Heart left ventricle (tissue), 16 donors: Measurements from ENCODE around the gene KY. TPM values are rescaled to one million over a fixed set of nuclear protein-coding genes. Genes with fewer than 3 reads are reported as not detected.
"Not testable (repeated sequence)": the region's sequence is repeated elsewhere in the genome, so short reads cannot be mapped to it uniquely, and the experiment has no call there.

Experiments
- ATAC-seq, 4 donors: fragments of 200-7000 bp; cut with Tn5 transposase; one replicate each; pipeline ENCODE4 v1.9.1; 2020 to 2022; ENCODE audit warnings: moderate library complexity in 4 of 4, mild to moderate bottlenecking in 3 of 4, moderate number of reproducible peaks in 1 of 4
- DNase-seq, 5 donors: peaks; one replicate each; pipeline ENCODE4 v3.0.0-alpha.2; 2020
- H3K27ac ChIP-seq, 12 donors: fragments of 200-600 bp; sonication (generic) in 4 of 12; one replicate each; pipeline versions ENCODE4 v1.5.0 to v1.8.0; 2016 to 2022; ENCODE audit warnings: mild to moderate bottlenecking in 2 of 12
- H3K27me3 ChIP-seq, 9 donors: fragments of 200-600 bp; sonication (generic) in 2 of 9; one replicate each; pipeline versions ENCODE4 v1.5.1 to v1.8.0; 2016 to 2022; ENCODE audit warnings: mild to moderate bottlenecking in 3 of 9
- H3K36me3 ChIP-seq, 9 donors: fragments of 200-600 bp; sonication (generic) in 2 of 9; one replicate each; pipeline versions ENCODE4 v1.5.0 to v1.8.0; 2018 to 2022; ENCODE audit warnings: mild to moderate bottlenecking in 2 of 9
- H3K4me1 ChIP-seq, 12 donors: fragments of 200-600 bp; sonication (generic) in 4 of 12; one replicate each; pipeline versions ENCODE4 v1.5.0 to v1.8.0; 2016 to 2022; ENCODE audit warnings: mild to moderate bottlenecking in 3 of 12
- H3K4me3 ChIP-seq, 12 donors: fragments of 200-600 bp; sonication (generic) in 4 of 12; one replicate each; pipeline versions ENCODE4 v1.5.0 to v1.8.0; 2017 to 2022; ENCODE audit warnings: mild to moderate bottlenecking in 9 of 12, moderate library complexity in 4 of 12
- H3K9me3 ChIP-seq, 12 donors: fragments of 200-600 bp; sonication (generic) in 4 of 12; one replicate each; pipeline versions ENCODE4 v1.5.0 to v1.8.0; 2016 to 2022; ENCODE audit warnings: mild to moderate bottlenecking in 1 of 12
- POLR2A ChIP-seq, 2 donors: fragments of 450-650 bp; IDR thresholded peaks; one replicate each; pipeline ENCODE4 v1.6.1; 2017; ENCODE audit warnings: antibody characterized with exemption in 2 of 2, mild to moderate bottlenecking in 2 of 2, moderate library complexity in 2 of 2
- WGBS, 4 donors: extraction: QIAGEN DNeasy Blood & Tissue Kit in 2 of 4; methylation state at CpG; one replicate each; pipeline versions ENCODE4 v1.1.5 to v1.1.7; 2013 to 2018; 5-methylcytosine and 5-hydroxymethylcytosine counted together
- intact Hi-C, 10 donors: fragments of 100-400 bp; cut with DNase I; formaldehyde crosslinking; loops; one replicate each; pipeline versions ENCODE4 v1.11.1 to v1.14.2; 2022
- polyA plus RNA-seq, 2 donors: library from polyadenylated mRNA; stranded (reverse); fragments of 200-250 nt; gene quantifications; one replicate each; pipeline ENCODE4 v1.2.3, GENCODE V29; 2013
- total RNA-seq, 9 donors: library from RNA; depleted of rRNA in 2 of 9; stranded (reverse); fragments of >200 nt in 2 of 9; fragmentation: NEBNext Ultra II Directional in 3 of 9; extraction: Animal tissue kit (Norgen Biotek cat#: 25700) in 3 of 9; gene quantifications; one replicate each; pipeline versions ENCODE4 v1.1.0 to v1.2.4, GENCODE V29; 2016 to 2023
- TF ChIP-seq, protein P1 (sequence below), 12 donors: fragments of 200-600 bp; sonication (generic) in 4 of 12; IDR thresholded peaks; one replicate each; pipeline versions ENCODE4 v1.5.0 to v1.8.0; 2018 to 2022; ENCODE audit warnings: antibody characterized with exemption in 12 of 12, mild to moderate bottlenecking in 5 of 12
- donor health status: ischemic (EF 13 %, LVEDD 7.1; RV severe dilation, severe dysfunction).
- donor health status: healthy with polysubstance abuse.
- donor health status: DM: no; HTN: yes; CAD: no.
- donor health status: DM: no; HTN: no; CAD: no.
- donor health status: ischemic (EF 25% LVEDD 6.9; RV normal size, moderate dysfunction).
- donor health status: ischemic (EF 25% LVEDD 5.7; RV mildly dilated, moderate dysfunction).
- donor health status: healthy.
- donor health status: DM: yes; HTN: yes; CAD: no.
- donor health status: ischemic (EF 35%, LVEDD 5.7; RV mildly dilated, moderate dysfunction).
- donor health status: nonischemic (EF 11% LVEDD 7.7; RV severe dilation, severe dysfunction).
- donor health status: DM: yes; HTN: yes; CAD: no.
- donor health status: PGD.
- donor health status: ischemic (EF 29% LVEDD 5.4; RV normal size, mild dysfunction).
- donor health status: nonischemic (EF 23%, LVEDD 6.1; RV moderate dilation, normal function).

KY gene
- total and polyA plus RNA-seq, 11 donors: 1.4 to 22.5 (median 8.6) TPM

DNA sequence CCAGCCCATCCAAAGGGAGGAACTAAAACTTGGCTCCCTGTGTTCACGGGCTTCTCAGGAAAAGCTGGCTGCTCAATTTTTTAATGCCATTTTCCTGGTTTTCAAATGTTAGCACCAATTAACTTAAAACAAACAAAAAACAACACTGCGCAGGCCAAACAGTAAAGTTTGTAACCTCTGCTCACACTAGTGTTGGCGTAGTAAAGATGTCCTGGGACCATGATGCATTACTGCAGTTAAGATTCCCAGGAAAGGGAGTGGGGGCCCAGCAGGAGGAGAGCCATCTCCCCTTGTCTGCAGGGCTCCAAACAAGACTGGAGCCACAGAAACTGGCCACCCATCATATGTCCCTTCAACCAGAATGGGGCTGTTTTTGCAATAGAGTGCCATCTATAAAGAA lies 74.0 kb downstream of the KY start:
- ATAC-seq (no peak), DNase-seq (no peak)
- WGBS, 4 donors: 84 to 96% (median 92%) methylated on average over 3 of the region's 3 CpGs
- no peaks in the 10 kb centered on the region for H3K27me3 ChIP-seq
- no peaks in the 10 kb centered on the region for H3K36me3 ChIP-seq
- H3K9me3 ChIP-seq: peaks cover 0 to 17% (median 0%) of the 10 kb centered on the region in 12 donors
- H3K27ac ChIP-seq: no peak overlapping the region
- H3K4me1 ChIP-seq: no peaks in the 10 kb centered on the region
- no peak for TF ChIP-seq POLR2A (IDR thresholded peaks at IDR 0.05)
- TF ChIP-seq, protein P1, sequence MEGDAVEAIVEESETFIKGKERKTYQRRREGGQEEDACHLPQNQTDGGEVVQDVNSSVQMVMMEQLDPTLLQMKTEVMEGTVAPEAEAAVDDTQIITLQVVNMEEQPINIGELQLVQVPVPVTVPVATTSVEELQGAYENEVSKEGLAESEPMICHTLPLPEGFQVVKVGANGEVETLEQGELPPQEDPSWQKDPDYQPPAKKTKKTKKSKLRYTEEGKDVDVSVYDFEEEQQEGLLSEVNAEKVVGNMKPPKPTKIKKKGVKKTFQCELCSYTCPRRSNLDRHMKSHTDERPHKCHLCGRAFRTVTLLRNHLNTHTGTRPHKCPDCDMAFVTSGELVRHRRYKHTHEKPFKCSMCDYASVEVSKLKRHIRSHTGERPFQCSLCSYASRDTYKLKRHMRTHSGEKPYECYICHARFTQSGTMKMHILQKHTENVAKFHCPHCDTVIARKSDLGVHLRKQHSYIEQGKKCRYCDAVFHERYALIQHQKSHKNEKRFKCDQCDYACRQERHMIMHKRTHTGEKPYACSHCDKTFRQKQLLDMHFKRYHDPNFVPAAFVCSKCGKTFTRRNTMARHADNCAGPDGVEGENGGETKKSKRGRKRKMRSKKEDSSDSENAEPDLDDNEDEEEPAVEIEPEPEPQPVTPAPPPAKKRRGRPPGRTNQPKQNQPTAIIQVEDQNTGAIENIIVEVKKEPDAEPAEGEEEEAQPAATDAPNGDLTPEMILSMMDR (IDR thresholded peaks at IDR 0.05): no peak
- intact Hi-C loops: no loop called here
- H3K4me3 ChIP-seq: no peak overlapping the region

DNA sequence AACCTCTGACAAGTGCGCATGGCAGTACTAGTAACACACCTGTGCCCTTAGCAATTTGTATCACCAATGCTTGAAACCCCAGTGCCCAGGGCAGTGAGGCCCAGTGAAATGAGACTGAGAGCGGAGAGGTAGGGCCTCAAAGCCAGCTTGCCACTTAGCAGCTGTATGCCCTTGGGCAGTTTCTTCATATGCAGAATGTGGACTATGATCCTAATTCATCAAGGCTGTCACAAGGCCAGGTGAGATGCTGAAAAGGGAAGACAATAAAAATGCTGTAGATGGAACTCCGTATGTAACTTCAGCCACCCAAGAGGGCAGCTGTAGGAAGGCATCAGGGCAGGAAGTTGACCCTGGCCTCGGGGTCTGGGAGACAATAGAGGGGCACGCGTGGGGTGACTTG lies 74.4 kb downstream of the KY start:
- H3K4me3 ChIP-seq: no peak overlapping the region
- ATAC-seq: no peak
- H3K4me1 ChIP-seq: no peaks in the 10 kb centered on the region
- no peaks in the 10 kb centered on the region for H3K27me3 ChIP-seq
- no peak for TF ChIP-seq POLR2A (IDR thresholded peaks at IDR 0.05)
- TF ChIP-seq, protein P1 (IDR thresholded peaks at IDR 0.05): no peak
- intact Hi-C loops: no loop called here
- H3K27ac ChIP-seq: no peak overlapping the region
- 67 to 84% (median 81%) methylated on average over 6 of the region's 6 CpGs for WGBS, 4 donors
- H3K9me3 ChIP-seq: peaks cover 0 to 17% (median 0%) of the 10 kb centered on the region in 12 donors
- no peaks in the 10 kb centered on the region for H3K36me3 ChIP-seq
- DNase-seq: no peak

DNA sequence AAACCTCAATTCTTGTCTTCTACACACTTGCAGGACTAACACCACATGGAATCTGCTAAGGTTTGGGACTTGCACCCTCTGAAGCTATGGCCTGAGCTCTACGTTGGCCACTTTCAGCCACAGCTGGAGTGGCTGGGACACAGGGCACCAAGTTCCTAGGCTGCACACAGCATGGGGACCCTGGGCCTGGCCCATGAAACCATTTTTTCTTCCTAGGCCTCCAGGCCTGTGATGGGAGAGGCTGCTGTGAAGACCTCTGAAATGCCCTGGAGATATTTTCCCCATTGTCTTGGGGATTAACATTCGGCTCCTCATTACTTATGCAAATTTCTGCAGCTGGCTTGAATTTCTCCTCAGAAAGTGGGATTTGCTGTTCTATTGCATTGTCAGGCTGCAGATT lies 80.9 kb downstream of the KY start:
- peaks cover 0 to 21% (median 0%) of the 10 kb centered on the region in 12 donors for H3K9me3 ChIP-seq
- H3K4me3 ChIP-seq, H3K27ac ChIP-seq, H3K4me1 ChIP-seq, H3K27me3 ChIP-seq, ATAC-seq, H3K36me3 ChIP-seq, DNase-seq, intact Hi-C loops: not testable (repeated sequence)
- WGBS, 4 donors: 84 to 98% (median 95%) methylated on average over 2 of the region's 2 CpGs

DNA sequence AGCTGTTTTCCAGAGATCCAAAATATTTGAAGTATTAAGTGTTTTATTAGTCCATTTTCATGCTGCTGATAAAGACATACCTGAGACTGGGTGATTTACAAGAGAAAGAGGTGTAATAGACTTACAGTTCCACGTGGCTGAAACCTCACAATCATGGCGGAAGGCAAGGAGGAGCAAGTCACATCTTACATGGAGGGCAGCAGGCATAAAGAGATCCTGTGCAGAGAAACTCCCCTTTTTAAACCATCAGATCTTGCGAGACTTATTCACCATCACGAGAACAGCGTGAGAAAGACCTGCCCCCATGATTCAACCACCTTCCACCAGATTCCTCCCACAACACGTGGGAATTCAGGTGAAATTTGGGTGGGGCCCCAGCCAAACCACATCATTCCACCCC lies 82.0 kb downstream of the KY start:
- Histone ChIP-seq H3K36me3 (peaks cover 0 to 2% (median 0%) of the 10 kb centered on the region in 9 donors), H3K27me3 (no peaks in the 10 kb centered on the region), H3K27ac (no peak overlapping the region), H3K4me1 (no peaks in the 10 kb centered on the region), H3K4me3 (no peak overlapping the region), H3K9me3 (peaks cover 0 to 21% (median 0%) of the 10 kb centered on the region in 12 donors)
- DNase-seq (no peak), ATAC-seq (no peak)
- TF ChIP-seq, protein P1 (IDR thresholded peaks at IDR 0.05): no peak
- no peak for TF ChIP-seq POLR2A (IDR thresholded peaks at IDR 0.05)
- 80 to 97% (median 83%) methylated on average over 6 of the region's 6 CpGs for WGBS, 4 donors
- intact Hi-C loops: no loop called here

DNA sequence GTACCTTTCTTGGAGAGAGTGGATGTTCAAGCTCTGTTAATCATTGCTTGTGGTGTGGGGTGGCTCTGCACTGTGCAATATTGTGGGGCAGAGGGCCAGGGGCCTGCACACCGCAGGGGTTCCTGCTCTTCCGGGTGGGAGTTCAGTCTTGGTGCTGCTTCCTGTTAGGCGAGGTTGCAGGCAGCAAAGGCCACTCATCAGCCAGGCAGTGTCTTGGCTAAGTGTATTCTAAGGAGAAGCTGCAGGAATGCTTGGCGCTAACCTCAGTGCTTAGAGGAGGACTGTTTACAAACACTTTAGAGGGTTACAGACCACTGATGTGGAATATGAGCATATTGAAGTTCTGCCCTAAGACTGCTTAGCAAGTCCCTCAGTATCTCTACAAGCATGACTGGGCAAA lies 83.2 kb downstream of the KY start:
- intact Hi-C loops: no loop called here

More for the DNA sequence above, 83.2 kb downstream of the KY start:
- TF ChIP-seq POLR2A (IDR thresholded peaks at IDR 0.05): no peak
- TF ChIP-seq, protein P1 (IDR thresholded peaks at IDR 0.05): no peak
- Histone ChIP-seq H3K9me3 (peaks cover 0 to 11% (median 0%) of the 10 kb centered on the region in 12 donors), H3K27me3 (no peaks in the 10 kb centered on the region), H3K4me3 (no peak overlapping the region), H3K4me1 (peaks cover 0 to 3% (median 0%) of the 10 kb centered on the region in 12 donors), H3K36me3 (peaks cover 0 to 11% (median 0%) of the 10 kb centered on the region in 9 donors), H3K27ac (no peak overlapping the region)
- 59 to 82% (median 70%) methylated on average over 4 of the region's 4 CpGs for WGBS, 4 donors
- no peak for ATAC-seq
- DNase-seq: no peak
